ENCODE measurements around the gene MAST3. TPM values are rescaled to one million over a fixed set of nuclear protein-coding genes. Genes with fewer than 3 reads are reported as not detected.

The MAST3 gene
- total and polyA plus RNA-seq, 7 experiments from 2014 or later, result 10.2 to 58.7 (median 37.4) TPM

- peaks cover 0 to 15% (median 9%) of the 10 kb centered on the region in 7 donors for H3K4me1 Mint-ChIP-seq
- intact Hi-C loops (cut with micrococcal nuclease), result no loop called here
Observed at GRCh38 chr19:18164072-18164471, 66.5 kb downstream of the MAST3 start.

GRCh38 chr19:18165794-18166544 lies 68.4 kb downstream of the MAST3 start:
- Histone ChIP-seq H3K27me3 (ENCODE audit: control insufficient read depth in 2 of 2, insufficient read depth in 2 of 2, low read length in 2 of 2) (no peaks in the 10 kb centered on the region), H3K36me3 (ENCODE audit: control insufficient read depth in 2 of 3, insufficient read depth in 3 of 3, low read length in 3 of 3) (peaks cover 0 to 55% (median 14%) of the 10 kb centered on the region in 3 experiments), H3K4me3 (ENCODE audit: low read length) (no peak overlapping the region), H3K9me3 (ENCODE audit: control insufficient read depth in 2 of 3, low read length in 3 of 3) (no peaks in the 10 kb centered on the region), H3K4me1 (ENCODE audit: control insufficient read depth in 2 of 2, insufficient read depth in 2 of 2, low read length in 2 of 2) (peaks cover 0 to 6% of the 10 kb centered on the region in 2 donors), H3K27ac (ENCODE audit: low read depth, low read length) (no peak overlapping the region)
- ATAC-seq, result no peak
- POLR2A ChIA-PET, result interaction anchor here (0.6 kb wide), 1 partner anchor 289 kb away, joined by 3 read pairs; no protein-coding TSS in a partner anchor
- intact Hi-C loops (cut with micrococcal nuclease), result no loop called here
- DNase-seq, result no peak
- CTCF ChIA-PET, result interaction anchor here (0.6 to 3.0 kb wide), 5 partner anchors 14 to 109 kb away, joined by 3 to 16 read pairs (median 10); no protein-coding TSS in a partner anchor
- Mint-ChIP-seq H3K36me3 (peaks cover 9 to 25% (median 10%) of the 10 kb centered on the region in 5 donors), H3K27ac (no peak overlapping the region), H3K4me1 (peaks cover 0 to 7% (median 5%) of the 10 kb centered on the region in 7 donors), H3K4me3 (no peak overlapping the region), H3K9me3 (no peaks in the 10 kb centered on the region), H3K27me3 (no peaks in the 10 kb centered on the region)

More at GRCh38 chr19:18164072-18164471, 66.5 kb downstream of the MAST3 start:
- Histone ChIP-seq H3K4me3 (ENCODE audit: low read length) (no peak overlapping the region), H3K36me3 (ENCODE audit: control insufficient read depth in 2 of 3, insufficient read depth in 3 of 3, low read length in 3 of 3) (peaks cover 0 to 50% (median 14%) of the 10 kb centered on the region in 3 experiments), H3K27me3 (ENCODE audit: control insufficient read depth in 2 of 2, insufficient read depth in 2 of 2, low read length in 2 of 2) (no peaks in the 10 kb centered on the region), H3K4me1 (ENCODE audit: control insufficient read depth in 2 of 2, insufficient read depth in 2 of 2, low read length in 2 of 2) (peaks cover 0 to 13% of the 10 kb centered on the region in 2 donors), H3K27ac (ENCODE audit: low read depth, low read length) (no peak overlapping the region), H3K9me3 (ENCODE audit: control insufficient read depth in 2 of 3, low read length in 3 of 3) (no peaks in the 10 kb centered on the region)
- POLR2A ChIA-PET, result no interaction called here
- Mint-ChIP-seq H3K9me3 (no peaks in the 10 kb centered on the region), H3K27me3 (no peaks in the 10 kb centered on the region), H3K36me3 (peaks cover 10 to 22% (median 11%) of the 10 kb centered on the region in 5 donors), H3K27ac (no peak overlapping the region), H3K4me3 (no peak overlapping the region)
- CTCF ChIA-PET, result interaction anchor here (0.9 to 1.2 kb wide), 4 partner anchors 29 to 288 kb away, joined by 3 read pairs; partner anchors contain the start of gene MPV17L2
- ATAC-seq (no peak), DNase-seq (no peak)

GRCh38 chr19:18167011-18167410 lies 69.4 kb downstream of the MAST3 start:
- Histone ChIP-seq H3K4me3 (ENCODE audit: low read length) (no peak overlapping the region), H3K4me1 (ENCODE audit: control insufficient read depth in 2 of 2, insufficient read depth in 2 of 2, low read length in 2 of 2) (peaks cover 0 to under 1% of the 10 kb centered on the region in 2 donors), H3K27ac (ENCODE audit: low read depth, low read length) (no peak overlapping the region), H3K9me3 (ENCODE audit: control insufficient read depth in 2 of 3, low read length in 3 of 3) (no peaks in the 10 kb centered on the region), H3K36me3 (ENCODE audit: control insufficient read depth in 2 of 3, insufficient read depth in 3 of 3, low read length in 3 of 3) (peaks cover 0 to 54% (median 14%) of the 10 kb centered on the region in 3 experiments), H3K27me3 (ENCODE audit: control insufficient read depth in 2 of 2, insufficient read depth in 2 of 2, low read length in 2 of 2) (no peaks in the 10 kb centered on the region)
- ChIA-PET POLR2A (interaction anchor here (1.4 kb wide), 1 partner anchor 79 kb away, joined by 4 read pairs; no protein-coding TSS in a partner anchor), CTCF (interaction anchor here (1.5 to 3.0 kb wide), 4 partner anchors 53 to 230 kb away, joined by 3 to 16 read pairs (median 11); no protein-coding TSS in a partner anchor)
- Mint-ChIP-seq H3K27ac (no peak overlapping the region), H3K4me1 (peaks cover 0 to 9% (median 4%) of the 10 kb centered on the region in 7 donors), H3K9me3 (no peaks in the 10 kb centered on the region), H3K27me3 (no peaks in the 10 kb centered on the region), H3K36me3 (peaks cover 9 to 25% (median 10%) of the 10 kb centered on the region in 5 donors), H3K4me3 (no peak overlapping the region)
- ATAC-seq (no peak), DNase-seq (no peak)
- intact Hi-C loops (cut with micrococcal nuclease), result no loop called here

GRCh38 chr19:18167975-18168645 lies 70.5 kb downstream of the MAST3 start:
- no peaks in the 10 kb centered on the region for H3K9me3 Mint-ChIP-seq
- ATAC-seq (peak; percentile 71), DNase-seq (peak in 7 of 9 donors; percentile 32 to 70 (median 59))
- no peaks in the 10 kb centered on the region for H3K27me3 Mint-ChIP-seq
- Histone ChIP-seq H3K9me3 (ENCODE audit: control insufficient read depth in 2 of 3, low read length in 3 of 3) (no peaks in the 10 kb centered on the region), H3K27ac (ENCODE audit: low read depth, low read length) (no peak overlapping the region), H3K36me3 (ENCODE audit: control insufficient read depth in 2 of 3, insufficient read depth in 3 of 3, low read length in 3 of 3) (peaks cover 0 to 45% (median 12%) of the 10 kb centered on the region in 3 experiments), H3K4me1 (ENCODE audit: control insufficient read depth in 2 of 2, insufficient read depth in 2 of 2, low read length in 2 of 2) (peaks cover 0 to under 1% of the 10 kb centered on the region in 2 donors), H3K4me3 (ENCODE audit: low read length) (no peak overlapping the region), H3K27me3 (ENCODE audit: control insufficient read depth in 2 of 2, insufficient read depth in 2 of 2, low read length in 2 of 2) (no peaks in the 10 kb centered on the region)
- H3K4me1 Mint-ChIP-seq, result peaks cover 0 to 14% (median 4%) of the 10 kb centered on the region in 7 donors
- H3K4me3 Mint-ChIP-seq, result no peak overlapping the region
- peak overlapping the region in 2 of 9 donors; percentile 5 to 65 for H3K27ac Mint-ChIP-seq
- ChIA-PET POLR2A (interaction anchor here (1.2 to 1.5 kb wide), 3 partner anchors 55 to 105 kb away, joined by 3 to 4 read pairs (median 4); no protein-coding TSS in a partner anchor), CTCF (interaction anchor here (0.6 to 3.0 kb wide), 14 partner anchors 9 to 232 kb away, joined by 3 to 16 read pairs (median 3); partner anchors contain the start of gene IL12RB1)
- intact Hi-C loops (cut with micrococcal nuclease), result loop anchor here (1.0 kb wide), 3 partner anchors 55 to 230 kb away; no protein-coding TSS in a partner anchor
- peaks cover 9 to 24% (median 10%) of the 10 kb centered on the region in 5 donors for H3K36me3 Mint-ChIP-seq

- POLR2A ChIA-PET, result interaction anchor here (1.2 to 1.5 kb wide), 3 partner anchors 55 to 105 kb away, joined by 3 to 4 read pairs (median 4); no protein-coding TSS in a partner anchor
- Histone ChIP-seq H3K9me3 (ENCODE audit: control insufficient read depth in 2 of 3, low read length in 3 of 3) (no peaks in the 10 kb centered on the region), H3K4me1 (ENCODE audit: control insufficient read depth in 2 of 2, insufficient read depth in 2 of 2, low read length in 2 of 2) (peaks cover 0 to 5% of the 10 kb centered on the region in 2 donors), H3K36me3 (ENCODE audit: control insufficient read depth in 2 of 3, insufficient read depth in 3 of 3, low read length in 3 of 3) (peaks cover 0 to 39% (median 7%) of the 10 kb centered on the region in 3 experiments), H3K27ac (ENCODE audit: low read depth, low read length) (no peak overlapping the region), H3K4me3 (ENCODE audit: low read length) (no peak overlapping the region), H3K27me3 (ENCODE audit: control insufficient read depth in 2 of 2, insufficient read depth in 2 of 2, low read length in 2 of 2) (no peaks in the 10 kb centered on the region)
- intact Hi-C loops (cut with micrococcal nuclease), result loop anchor here (1.0 kb wide), 3 partner anchors 56 to 231 kb away; no protein-coding TSS in a partner anchor
- Mint-ChIP-seq H3K36me3 (peaks cover 7 to 21% (median 10%) of the 10 kb centered on the region in 5 donors), H3K27ac (no peak overlapping the region), H3K4me1 (peaks cover 0 to 17% (median 7%) of the 10 kb centered on the region in 7 donors), H3K9me3 (no peaks in the 10 kb centered on the region), H3K4me3 (no peak overlapping the region), H3K27me3 (no peaks in the 10 kb centered on the region)
- DNase-seq (no peak), ATAC-seq (no peak)
- CTCF ChIA-PET, result interaction anchor here (0.6 to 3.0 kb wide), 11 partner anchors 8 to 232 kb away, joined by 3 to 16 read pairs (median 3); partner anchors contain the start of gene IL12RB1
Observed at GRCh38 chr19:18168673-18169381, 71.2 kb downstream of the MAST3 start.
